ENCODE measurements around the gene GNAO1.

DNA sequence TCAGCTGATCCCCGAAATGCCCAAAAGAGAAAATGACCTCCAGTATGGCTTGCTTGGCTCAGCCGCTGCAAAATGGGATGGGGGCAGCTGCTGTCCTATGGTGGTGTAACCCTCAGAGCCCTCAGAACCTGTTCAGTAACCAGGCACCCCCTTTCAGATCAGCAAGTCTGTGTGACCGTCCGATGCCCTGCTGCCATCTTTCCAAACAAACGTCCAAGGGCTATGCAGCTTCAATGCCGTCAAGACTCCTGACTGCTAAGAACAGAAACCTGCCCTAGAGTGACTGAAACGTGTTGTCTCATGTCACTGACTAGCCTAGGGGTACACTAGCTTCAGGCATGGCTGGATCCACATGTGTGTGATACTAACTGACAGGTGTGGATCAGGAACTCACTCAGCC lies 70.4 kb downstream of the GNAO1 start:
- no peak for TF ChIP-seq CTCF (IDR thresholded peaks at IDR 0.05; ENCODE audit: poor library complexity, severe bottlenecking)
- TF ChIP-seq EZH2 (IDR thresholded peaks at IDR 0.05; ENCODE audit: borderline replicate concordance, insufficient read depth, low read length, poor library complexity, severe bottlenecking): no peak
- TF ChIP-seq, protein P1, sequence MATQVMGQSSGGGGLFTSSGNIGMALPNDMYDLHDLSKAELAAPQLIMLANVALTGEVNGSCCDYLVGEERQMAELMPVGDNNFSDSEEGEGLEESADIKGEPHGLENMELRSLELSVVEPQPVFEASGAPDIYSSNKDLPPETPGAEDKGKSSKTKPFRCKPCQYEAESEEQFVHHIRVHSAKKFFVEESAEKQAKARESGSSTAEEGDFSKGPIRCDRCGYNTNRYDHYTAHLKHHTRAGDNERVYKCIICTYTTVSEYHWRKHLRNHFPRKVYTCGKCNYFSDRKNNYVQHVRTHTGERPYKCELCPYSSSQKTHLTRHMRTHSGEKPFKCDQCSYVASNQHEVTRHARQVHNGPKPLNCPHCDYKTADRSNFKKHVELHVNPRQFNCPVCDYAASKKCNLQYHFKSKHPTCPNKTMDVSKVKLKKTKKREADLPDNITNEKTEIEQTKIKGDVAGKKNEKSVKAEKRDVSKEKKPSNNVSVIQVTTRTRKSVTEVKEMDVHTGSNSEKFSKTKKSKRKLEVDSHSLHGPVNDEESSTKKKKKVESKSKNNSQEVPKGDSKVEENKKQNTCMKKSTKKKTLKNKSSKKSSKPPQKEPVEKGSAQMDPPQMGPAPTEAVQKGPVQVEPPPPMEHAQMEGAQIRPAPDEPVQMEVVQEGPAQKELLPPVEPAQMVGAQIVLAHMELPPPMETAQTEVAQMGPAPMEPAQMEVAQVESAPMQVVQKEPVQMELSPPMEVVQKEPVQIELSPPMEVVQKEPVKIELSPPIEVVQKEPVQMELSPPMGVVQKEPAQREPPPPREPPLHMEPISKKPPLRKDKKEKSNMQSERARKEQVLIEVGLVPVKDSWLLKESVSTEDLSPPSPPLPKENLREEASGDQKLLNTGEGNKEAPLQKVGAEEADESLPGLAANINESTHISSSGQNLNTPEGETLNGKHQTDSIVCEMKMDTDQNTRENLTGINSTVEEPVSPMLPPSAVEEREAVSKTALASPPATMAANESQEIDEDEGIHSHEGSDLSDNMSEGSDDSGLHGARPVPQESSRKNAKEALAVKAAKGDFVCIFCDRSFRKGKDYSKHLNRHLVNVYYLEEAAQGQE (IDR thresholded peaks at IDR 0.05; ENCODE audit: borderline replicate concordance): no peak
- no peak for TF ChIP-seq MXI1 (conservative IDR thresholded peaks at IDR 0.05; ENCODE audit: poor library complexity, severe bottlenecking)
- TF ChIP-seq EP300 (conservative IDR thresholded peaks at IDR 0.05; ENCODE audit: poor library complexity, severe bottlenecking): no peak
